ENCODE data around the gene RGS18.
"Not testable (repeated sequence)": the region's sequence is repeated elsewhere in the genome, so short reads cannot be mapped to it uniquely, and the experiment has no call there.

The RGS18 gene, protein sequence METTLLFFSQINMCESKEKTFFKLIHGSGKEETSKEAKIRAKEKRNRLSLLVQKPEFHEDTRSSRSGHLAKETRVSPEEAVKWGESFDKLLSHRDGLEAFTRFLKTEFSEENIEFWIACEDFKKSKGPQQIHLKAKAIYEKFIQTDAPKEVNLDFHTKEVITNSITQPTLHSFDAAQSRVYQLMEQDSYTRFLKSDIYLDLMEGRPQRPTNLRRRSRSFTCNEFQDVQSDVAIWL

GRCh38 chr1:192158181-192158580, at the start of gene RGS18:
TSS of gene RGS18 (plus strand) at chr1:192158462. CDS start at chr1:192158638, 176 bp downstream.
- DNase-seq (ENCODE audit: low spot score): no peak

DNA sequence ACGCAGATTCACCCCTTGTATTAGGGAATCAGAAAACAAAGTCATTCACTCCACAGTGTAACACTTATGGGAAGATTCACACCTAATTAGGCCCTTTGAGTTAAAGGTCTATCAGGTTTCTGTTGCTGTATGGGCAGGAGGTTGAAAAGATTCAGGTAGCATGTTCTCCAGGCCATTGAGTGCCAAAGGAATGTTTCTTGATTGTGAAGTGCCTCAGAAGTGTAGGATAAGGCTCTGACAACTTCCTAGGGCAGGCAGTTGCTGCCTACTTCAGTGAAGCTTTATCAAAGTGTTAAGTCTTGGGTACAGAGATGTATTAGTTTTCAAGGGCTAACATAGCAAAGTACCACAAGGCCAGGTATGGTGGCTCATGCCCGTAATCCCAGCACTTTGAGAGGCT, 48.7 kb upstream of the RGS18 start:
- no peak for DNase-seq (ENCODE audit: low spot score)

DNA sequence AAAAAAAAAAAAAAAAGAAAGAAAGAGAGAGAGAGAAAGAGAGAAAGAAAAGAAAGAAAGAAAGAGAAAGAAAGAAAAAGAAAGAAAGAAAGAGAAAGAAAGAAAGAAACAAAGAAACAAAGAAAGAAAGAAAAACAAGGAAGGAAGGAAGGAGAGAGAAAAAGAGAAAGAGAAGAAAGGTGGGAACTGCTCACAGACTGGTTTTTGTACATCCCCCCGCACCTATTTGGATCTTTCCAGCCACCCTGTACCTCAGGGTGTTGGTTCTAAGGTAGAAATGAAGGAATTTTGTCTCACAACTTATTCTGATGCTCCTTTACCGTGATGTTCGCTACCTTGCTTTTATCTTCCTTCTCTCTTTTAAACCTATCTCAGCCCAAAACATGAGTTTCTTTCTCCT, 43.3 kb upstream of the RGS18 start:
- no peak for DNase-seq (ENCODE audit: low spot score)

DNA sequence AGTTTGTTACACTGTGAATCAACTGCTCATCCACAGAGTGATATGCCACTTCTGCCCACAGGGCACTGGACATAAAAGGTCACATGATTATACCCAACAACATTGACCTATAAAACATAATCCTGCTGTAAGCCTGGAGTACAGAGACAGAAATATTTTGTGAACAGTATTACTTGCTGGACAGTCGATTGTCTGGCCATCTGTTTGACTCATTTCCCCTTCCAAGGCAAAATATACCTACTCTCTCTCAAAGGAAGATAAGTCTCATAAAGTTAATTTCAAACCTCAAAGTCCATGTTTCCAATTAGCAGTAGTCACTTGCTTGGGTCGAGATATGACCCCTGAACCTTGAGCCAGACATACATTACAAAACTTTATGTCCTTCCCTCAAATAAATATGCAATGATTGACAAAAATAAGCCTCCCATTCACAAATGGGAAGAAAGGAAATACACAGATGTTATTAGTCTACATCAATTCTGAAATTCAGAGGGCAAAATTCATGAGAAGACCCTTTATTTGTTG, 39.3 kb upstream of the RGS18 start:
- DNase-seq (ENCODE audit: low spot score): no peak

- DNase-seq (ENCODE audit: low spot score): no peak
These were observed 38.6 kb upstream of the RGS18 start for GRCh38 chr1:192119701-192120100.

DNA sequence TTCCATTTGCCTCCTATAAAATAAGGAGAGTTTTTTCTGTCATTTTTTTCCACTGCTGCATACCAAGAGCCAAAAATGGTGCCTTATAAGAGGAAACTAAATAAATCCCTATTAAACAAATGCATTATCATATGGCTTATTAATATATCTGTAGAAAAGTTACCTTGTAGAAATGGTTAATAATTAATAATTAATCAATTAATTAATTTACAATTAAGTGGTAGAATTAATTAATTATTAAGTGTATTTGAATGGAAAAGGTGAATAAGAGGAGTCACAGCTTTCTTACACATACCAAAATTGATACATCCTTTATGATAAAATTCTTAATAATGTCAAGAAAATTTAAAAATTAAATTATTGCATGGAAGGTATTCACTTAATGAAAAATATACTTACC, 35.6 kb upstream of the RGS18 start:
- no peak for DNase-seq (ENCODE audit: low spot score)

- no peak for DNase-seq (ENCODE audit: low spot score)
These were observed 35.0 kb upstream of the RGS18 start for GRCh38 chr1:192123212-192123611.

DNA sequence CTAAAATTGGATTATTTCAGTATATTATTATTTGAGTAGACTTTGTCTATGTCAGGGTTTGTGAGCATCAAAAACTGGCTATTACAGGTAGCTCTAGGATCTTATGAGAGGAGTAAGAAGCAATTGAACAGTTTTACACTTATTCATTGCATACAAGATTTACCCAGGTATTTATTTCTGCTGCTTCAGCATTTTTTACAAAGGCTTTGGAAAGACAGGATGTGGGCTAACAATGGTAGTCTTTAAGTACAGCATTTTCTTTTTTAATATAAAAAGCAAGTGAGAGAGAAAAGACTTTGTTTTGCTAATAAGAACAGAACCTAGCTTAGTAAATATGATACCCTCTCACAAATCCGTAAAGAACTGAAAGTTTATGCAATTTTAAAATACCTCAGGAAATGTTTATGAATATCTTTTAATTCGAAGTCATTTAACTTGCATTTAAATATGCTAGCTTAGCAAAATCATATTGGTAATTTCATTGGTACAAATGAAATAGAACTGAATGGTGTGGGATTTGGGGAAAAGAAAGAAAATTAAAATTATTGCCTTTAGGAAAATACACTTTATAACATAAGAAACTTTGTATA, 32.1 kb upstream of the RGS18 start:
- DNase-seq (ENCODE audit: low spot score): no peak

DNA sequence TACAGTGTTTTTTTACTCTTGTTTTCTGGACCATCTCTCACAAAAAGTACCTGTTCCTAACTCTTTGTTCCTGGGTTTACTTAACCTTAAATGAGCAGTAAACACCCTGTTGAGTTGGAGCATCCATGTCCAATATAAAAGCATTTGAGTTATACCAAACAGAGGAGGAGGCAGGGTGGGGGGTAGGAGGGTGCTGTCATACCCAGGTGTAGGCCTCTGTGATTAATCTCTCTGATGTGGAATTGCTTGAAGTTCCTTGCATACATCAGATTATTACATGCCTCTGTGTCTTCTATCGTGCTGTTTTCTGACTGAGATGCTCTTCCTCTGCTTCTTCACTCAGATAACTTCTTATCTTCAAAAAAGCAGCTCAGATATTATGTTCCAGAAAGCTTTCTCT, 28.1 kb upstream of the RGS18 start:
- DNase-seq (ENCODE audit: low spot score): no peak

- not testable (repeated sequence) for DNase-seq (ENCODE audit: low spot score)
These were observed 27.4 kb upstream of the RGS18 start for GRCh38 chr1:192130865-192131264.

- no peak for DNase-seq (ENCODE audit: low spot score)
These were observed 26.3 kb upstream of the RGS18 start for GRCh38 chr1:192131914-192132313.

GRCh38 chr1:192133350-192133926, 24.8 kb upstream of the RGS18 start:
- no peak for DNase-seq (ENCODE audit: low spot score)

DNA sequence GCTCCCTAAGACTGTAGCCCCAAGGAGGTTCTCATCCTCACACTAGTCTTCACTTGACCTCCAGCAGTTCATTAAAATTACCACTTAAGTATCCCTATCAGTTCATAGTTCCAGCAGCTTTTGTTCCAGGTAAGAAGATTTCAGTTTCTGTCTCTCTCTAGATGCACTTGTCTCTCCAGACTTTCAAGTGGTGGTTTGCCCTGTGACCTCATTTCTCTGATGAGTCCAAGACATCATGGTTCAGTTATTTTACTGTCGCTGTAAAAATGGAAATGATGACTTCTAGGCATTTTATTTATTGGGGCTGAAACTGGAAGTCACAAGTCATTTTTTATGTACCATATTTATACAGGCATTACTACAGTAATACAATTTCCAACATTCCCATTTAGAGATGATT, 17.9 kb upstream of the RGS18 start:
- DNase-seq (ENCODE audit: low spot score): no peak

DNA sequence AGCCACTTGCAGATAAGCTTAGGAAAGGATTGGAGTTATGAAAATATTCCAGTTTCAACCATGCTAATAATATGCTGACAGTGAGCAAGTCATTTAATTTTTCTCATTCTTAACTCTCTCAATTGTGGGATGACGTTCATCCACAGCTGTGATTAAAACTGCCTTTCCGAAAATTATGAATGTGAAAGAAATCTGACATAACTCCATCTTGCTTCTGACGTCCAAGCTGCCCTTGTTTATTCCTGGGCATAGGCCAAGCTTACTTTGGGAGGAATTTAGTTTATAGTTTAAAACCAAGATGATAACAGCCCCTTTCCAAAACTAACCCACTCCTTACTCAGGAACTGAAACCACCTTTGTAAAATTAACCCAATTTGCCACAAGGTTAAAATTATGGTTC, 11.0 kb upstream of the RGS18 start:
- DNase-seq (ENCODE audit: low spot score): no peak

GRCh38 chr1:192147696-192148095, 10.6 kb upstream of the RGS18 start:
- no peak for DNase-seq (ENCODE audit: low spot score)

DNA sequence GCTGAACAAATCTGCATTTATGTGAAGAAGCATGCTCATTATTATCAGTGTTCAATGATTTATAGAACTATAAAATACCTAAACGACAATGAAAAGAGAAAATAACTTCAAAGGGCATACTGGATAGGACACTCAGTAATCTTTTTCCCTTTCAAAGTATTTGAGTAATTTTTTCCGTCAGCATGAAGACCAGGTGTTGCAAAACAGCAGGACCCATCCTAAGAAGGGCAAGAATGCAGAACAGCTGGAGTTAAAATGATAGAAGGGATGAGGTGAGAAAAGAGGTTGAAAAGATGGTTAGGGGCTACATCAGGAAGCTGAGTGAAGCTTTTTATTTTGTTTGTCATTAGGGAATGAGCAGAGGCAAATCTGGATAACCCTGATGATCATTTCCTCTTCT, 7.1 kb upstream of the RGS18 start:
- no peak for DNase-seq (ENCODE audit: low spot score)

DNA sequence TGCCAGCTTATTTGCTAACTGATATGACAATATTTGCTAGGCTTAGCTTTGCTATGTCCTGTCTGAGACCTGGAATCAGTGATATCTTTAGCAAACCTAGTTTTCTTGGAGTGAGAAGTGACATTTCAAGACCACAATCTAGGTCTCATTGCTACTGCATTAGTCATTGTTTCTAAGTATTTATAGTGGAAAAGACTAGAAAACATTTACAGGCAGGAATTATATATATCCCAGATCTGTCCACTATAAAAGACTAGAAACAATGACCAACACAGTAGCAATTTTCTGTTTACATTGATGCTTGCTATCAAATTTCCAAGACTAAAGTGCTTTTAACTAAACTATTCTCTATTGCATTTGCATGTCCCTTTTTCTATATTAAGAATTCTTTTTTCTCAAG, 5.0 kb upstream of the RGS18 start:
- DNase-seq (ENCODE audit: low spot score): no peak

DNA sequence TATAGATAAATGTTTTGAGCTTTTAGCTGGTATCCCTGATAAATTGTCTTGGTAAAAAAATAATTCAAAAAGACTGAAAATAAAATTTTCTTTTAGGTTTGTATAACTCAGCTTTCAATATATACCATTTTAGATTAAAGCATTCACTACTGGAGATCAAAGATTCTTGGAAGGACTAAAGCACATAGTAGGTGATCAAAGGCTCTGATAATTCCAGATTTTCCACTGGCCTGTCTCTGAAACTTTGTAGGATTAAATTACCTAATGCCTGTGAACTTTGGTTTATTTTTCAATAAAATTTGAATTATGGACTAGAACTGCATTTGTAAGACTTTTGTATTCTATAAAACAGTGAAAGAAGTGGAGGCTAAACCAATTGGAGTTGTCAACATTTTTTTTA, 1.2 kb upstream of the RGS18 start:
- no peak for DNase-seq (ENCODE audit: low spot score)

- DNase-seq (ENCODE audit: low spot score): no peak
These were observed 752 bp downstream of the RGS18 start for GRCh38 chr1:192159014-192159413.

DNA sequence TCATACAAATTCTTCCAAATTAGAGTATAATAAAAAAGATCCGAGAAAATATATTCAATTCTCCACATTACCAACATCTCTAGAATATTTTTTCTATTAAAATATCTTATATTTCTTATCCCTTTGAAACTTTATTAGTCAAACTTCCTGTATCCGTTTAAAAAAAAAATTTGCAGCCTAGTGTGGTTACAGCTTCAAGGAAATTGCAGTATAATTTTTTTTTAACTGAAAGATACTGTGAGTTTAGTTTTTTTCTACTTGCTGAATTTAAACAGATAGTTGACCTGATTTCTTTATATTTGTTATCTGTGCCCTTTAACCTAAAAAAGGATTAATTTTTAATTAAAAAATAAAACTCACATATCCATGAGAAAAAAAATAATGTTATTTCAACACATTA, 1.5 kb downstream of the RGS18 start:
- no peak for DNase-seq (ENCODE audit: low spot score)

DNA sequence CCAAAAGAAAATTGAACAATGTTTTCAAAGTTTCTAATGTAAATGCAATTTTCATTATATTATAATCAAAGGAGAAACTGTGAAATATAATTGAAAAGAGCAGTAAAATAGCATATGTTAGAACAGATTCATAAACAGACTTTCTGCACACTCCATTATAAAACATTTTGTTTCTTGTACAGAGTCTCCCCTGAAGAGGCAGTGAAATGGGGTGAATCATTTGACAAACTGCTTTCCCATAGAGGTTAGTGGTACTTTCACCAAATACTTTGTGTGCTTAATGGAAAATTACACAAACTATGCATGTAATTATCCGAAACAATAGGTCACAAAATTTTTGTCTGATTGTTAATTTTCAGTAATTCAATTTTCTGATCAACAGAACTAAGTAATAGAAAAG, 1.9 kb downstream of the RGS18 start:
- no peak for DNase-seq (ENCODE audit: low spot score)

DNA sequence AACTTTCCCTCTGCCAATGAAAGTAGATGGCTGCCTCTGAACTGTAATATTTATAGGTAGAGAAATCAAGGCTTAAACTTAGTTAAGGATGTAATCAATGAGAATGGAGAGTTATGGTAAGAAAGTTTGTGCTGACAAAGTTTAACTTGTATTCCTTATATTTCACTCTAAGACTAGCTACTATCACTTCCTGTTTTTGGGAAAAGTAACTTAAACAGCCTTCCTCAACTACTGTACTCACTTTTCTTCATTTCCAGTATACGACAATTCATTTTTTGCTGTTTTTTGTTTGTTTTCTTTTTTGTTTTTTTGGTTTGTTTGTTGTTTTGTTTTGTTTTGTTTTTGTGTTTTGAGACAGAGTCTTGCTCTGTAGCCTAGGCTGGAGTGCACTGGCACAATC, 3.7 kb downstream of the RGS18 start:
- DNase-seq (ENCODE audit: low spot score): no peak

DNA sequence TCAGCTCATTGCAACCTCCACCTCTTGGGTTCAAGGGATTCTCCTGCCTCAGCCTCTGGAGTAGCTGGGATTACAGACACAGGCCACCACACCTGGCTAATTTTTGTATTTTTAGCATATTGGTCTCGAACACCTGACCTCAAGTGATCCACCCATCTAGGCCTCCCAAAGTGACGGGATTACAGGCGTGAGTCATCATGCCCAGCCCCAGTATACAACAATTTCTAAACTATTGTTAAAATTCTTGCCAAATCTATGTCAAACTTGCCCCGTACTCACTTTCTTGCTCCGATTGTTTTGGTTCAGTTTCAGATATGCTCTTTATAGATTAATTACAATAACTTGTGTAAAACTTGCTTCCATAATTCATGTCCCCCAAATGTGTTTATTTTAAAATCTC, 4.1 kb downstream of the RGS18 start:
- no peak for DNase-seq (ENCODE audit: low spot score)

DNA sequence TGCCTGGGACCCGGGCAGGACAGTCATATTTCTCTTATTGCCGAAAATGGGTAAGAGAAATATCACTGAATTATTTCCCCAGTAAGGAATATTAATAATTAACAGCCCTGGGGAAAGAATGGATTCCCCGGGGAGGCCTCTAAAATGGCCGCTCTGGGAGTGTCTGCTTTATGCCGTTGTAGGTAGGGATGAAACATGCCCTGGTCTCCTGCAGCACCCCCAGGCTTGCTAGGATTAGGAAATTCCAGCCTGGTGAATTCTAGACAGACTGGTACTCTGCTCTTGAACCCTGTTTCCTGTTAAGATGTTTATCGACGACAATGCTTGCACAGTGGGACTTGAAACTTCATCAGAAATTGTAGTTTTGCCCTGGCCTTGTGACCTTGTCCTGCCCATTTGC, 6.7 kb downstream of the RGS18 start:
- not testable (repeated sequence) for DNase-seq (ENCODE audit: low spot score)

Measured in GM03348 (cell line).